DMS 273 (cell line): ENCODE results near the gene CHSY1.

Experiments used
- DNase-seq: peaks from one replicate; lab custom pipeline; 2025; ENCODE audit not compliant: unreplicated experiment; lab: John Stamatoyannopoulos, UW

Gene CHSY1

DNA sequence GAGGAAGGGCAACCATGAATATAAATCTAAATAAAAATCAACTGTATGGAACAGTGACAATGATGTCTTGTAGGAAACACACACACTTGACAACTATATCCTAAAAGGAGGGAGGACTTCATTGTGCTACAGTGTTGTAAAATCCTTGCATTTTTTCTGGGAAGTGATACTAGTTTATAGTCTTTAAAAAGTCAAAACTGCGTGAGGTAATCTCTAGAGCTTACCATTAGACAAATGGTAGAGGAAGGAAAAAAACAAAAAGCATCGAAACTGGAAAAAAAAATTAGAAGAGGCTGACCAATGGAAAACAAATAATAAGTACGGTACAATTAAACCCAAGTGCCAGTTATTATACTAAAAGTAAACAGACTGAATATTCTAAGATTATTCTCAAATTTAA, 38.7 kb downstream of the CHSY1 start:
- DNase-seq = no peak

DNA sequence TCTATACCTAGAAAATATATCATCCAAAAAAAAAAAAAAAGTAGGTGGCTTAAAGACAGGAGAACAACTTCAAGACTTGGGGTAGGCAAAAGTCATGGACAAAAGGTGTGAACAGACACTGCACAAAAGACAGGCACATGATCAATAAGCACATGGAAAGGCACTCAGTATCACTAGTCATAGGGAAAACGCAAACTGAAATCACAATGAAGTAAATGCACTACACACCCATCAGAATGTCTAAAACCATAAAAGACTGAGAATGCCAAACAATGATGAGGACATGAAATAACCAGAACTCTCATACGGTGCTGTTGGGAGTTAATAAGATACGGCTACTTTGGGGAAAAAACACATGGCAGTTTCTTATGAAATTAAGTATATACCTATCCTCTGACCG, 40.0 kb downstream of the CHSY1 start:
- no peak for DNase-seq

DNA sequence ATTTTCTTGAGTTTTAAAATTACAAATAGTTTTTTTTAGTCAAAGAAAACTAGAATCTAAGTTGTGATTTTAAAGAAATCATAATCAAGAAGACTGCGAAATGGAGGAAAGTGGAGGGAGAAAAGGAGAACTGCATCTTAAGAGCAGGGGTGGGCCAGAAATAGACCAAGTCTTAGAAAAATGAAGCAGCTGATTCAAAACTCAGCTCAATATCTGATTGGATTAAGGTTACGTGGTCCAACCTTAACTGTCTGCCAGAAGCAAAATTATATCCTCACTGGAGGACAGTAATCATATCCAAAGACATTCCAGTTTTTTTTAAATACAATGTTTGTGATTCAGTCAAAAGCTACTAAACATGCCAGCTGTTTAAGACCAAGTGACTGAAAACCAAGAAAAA, 41.4 kb downstream of the CHSY1 start:
- no peak for DNase-seq

DNA sequence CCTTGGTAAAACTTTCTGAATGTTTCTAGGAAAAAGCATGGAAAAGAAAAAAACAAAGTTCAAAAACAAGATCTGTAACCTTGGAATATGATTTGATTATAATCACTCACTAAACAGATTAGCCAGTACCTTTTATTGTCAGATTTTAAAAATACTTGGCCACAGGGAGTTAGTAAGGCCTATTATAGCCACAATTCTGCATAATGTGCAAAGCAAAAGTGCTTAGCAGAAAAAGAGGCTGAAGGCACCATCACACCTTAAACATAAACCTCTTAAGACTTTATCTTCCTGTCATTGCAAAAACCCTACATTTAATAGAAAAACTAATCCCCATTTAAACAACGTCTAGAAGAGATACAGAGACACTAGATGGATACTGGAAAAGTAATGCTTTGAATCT, 41.8 kb downstream of the CHSY1 start:
- DNase-seq = no peak

DNA sequence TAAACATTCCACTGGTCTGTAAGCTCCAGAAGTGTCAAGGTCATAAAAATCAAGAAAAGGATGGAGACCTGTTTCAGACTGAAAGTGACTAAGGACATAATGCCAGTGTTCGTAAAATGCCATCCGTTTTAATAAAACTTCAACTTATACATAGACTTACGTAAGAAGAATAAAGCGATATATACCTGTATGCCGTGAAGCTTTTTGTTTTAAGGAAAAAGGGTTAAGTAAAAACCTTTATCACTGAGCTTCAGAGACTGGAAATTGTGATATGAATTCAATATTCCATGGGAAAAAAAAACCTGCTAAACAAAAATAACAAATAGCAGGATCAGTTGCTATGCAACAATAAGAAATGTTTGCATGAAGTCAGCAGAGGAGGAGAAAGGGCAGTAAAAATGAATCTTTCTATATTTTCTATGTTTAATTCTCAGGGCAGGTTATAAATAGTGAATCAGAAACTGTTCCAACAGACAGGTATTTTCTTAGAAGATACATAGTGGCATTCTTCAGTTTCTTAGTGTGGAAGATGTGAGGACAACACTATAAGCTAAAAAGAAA, 42.5 kb downstream of the CHSY1 start:
- DNase-seq = no peak

DNA sequence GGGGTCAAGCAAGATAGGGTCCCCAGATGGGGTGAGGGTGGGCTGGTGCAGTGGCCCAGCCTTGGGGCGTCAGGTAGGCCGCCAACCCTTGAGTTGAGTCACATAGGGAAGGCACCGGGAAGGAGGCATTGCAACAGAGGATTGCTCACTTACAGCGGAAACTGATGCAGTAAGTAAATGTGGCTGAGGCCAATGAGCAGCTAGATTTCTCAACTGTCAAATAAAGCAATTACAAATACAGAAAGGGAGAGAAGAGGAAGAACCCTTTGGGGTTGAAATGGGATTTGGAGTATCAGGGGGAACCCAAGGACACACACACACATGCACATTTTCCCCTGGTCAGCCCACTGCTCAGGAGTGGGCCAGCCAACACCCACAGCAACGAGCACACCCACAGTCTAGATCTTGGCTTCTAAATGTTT, 44.0 kb downstream of the CHSY1 start:
- DNase-seq = no peak

DNA sequence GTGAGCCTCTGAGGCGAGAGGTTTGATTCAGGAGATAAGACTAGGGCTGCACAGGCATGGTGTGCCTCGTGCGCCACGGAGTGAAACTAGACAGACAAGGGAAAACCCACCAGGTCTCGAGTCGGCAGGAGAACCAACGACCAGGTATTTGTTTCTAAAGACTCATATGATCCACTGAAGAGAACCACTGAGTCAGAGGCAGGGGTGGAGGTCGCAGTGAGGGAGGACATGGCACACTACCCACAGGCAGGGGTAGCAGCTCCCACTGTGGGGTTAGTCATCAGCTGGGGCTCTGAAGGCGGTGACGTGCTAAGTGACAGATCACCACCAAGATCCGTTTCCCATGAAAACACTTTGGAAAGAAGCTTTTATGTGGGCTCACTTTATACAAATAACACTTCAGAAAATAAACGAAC, 45.7 kb downstream of the CHSY1 start:
- no peak for DNase-seq

DNA sequence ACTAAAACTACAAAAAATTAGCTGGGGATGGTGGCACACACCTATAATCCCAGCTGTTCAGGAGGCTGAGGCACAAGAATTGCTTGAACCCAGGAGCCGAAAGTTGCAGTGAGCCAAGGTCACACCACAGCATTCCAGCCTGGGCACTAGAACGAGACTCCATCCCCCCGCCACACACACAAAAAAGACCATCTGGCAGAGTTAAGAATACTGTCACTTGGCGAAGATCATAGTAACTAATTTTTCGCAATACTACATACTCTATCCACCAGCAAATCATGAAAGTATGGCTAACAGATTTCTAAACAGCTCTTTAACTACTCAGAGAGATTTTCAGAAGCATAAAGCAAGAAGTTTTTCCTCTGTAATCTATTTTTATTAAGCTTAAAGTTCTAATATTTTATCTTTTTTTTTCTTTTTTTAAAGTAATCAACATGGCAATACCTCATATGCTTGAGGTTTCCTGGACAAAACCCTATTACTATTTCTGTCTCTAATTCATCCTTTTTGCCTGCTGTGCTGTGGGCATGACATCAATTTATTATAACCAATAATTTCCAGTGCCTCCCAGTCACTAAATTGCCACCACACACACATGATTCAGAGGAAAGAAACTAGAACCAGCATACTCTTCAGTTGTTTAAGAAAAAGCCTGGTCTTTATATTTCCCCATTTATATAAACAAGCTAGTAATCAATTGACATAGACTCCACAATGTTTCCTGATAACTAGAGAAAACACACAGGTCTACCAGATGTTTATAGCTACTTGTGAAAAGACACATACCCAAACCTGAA, 46.9 kb downstream of the CHSY1 start:
- no peak for DNase-seq

DNA sequence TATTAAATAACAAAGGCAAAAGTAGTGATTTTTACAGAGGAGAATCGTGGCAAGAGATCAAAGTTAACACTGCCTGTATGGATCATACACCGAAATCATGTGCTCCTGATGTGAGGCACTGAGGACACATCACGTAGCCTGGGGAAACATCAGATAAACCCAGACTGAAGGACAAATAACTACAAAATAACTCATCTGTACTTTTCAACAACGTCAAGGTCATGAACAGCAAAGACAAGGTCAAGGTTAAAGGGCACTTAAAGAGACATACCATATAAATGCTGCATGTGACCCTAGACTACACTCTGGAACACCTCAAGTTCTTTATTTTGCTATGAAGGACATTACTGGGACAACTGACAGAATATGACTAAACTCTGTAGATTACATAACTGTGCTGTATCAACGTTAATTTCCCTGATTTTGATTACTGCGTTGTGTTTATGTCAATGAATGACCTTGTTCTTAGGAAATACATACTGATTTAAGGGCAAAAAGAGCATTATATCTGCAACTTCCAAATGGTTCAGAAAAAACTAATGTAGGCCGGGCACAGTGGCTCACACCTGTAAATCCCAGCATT, 48.1 kb downstream of the CHSY1 start:
- no peak for DNase-seq

DNA sequence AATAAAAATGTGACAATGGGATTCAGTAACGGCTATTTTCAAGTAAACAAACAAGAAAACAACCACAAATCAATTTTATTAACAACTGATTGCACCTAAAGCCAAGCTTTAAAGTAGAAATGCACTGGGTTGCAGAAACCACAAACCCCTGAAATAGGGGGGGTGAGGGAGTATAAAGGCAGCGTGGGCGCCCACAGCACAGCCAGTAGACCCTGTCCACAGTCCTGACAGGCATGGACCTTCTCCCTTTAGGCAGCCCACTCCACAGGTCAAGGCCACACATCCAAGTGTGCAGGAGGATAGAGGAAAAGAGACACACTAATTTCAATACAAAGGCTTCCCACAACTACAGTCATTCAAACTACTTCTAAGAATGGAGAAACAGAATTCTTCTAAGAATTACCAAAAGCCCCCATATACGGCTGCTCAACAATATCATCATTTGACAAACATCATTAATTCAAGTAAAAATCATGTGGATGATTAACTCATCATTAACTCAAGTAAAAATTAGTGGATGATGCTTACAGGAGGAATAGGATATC, 48.7 kb downstream of the CHSY1 start:
- DNase-seq = no peak

DNA sequence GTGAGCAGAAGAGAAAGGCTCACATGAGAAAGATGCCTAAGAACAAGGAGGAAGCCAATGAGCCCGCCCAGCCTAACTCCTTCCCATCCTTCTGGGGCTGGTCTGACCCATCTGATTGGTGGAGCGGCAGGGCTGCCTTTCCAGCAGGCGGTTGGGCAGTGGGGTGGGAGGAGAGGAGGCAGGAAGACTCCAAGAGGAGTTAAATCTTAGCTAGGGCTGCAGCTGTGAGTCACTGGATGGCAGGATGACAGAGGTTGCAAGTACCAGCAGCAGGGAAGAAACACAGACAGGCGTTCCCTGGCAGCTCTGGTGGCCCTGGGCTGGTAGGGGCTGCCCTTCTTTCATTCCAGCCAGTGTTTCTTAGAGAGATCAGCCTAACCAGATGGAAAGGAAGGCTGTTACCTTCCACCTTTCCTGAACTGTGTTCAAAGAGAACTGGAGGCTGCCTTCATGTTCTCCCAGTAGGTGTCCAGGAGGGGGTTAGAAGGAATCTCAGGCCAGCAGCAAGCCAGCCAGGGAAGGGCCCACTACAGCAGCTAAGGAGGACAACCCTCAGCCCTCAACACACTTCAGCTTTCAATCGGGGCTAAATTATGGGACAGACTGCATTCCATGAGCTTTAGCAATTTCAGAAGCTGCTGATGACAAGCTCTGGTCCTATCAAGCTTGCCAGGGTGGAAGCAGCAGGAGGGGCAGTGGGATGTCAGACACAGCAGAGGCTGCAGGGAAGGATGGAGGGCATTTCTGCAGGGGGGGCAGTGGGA, 50.3 kb downstream of the CHSY1 start:
- peak; percentile 60 for DNase-seq

DNA sequence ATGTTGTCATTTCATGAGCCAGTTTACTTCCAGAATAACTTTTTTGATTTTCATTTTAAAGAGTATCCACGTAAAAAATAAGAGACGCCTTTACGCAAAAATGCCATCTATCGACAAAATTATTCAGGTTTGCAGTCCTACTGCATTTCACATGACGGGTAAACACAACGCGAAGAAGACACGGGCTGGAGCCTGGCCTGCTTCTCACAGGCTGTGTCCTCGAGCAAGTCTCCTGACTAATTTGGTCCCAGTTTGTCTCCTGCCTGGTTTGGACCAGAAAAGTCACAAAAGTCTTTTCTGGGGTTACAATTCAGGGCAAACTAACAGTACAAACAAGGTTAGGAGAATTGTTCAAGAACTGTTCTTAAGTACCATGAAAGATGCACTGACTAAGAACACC, 51.7 kb downstream of the CHSY1 start:
- no peak for DNase-seq

DNA sequence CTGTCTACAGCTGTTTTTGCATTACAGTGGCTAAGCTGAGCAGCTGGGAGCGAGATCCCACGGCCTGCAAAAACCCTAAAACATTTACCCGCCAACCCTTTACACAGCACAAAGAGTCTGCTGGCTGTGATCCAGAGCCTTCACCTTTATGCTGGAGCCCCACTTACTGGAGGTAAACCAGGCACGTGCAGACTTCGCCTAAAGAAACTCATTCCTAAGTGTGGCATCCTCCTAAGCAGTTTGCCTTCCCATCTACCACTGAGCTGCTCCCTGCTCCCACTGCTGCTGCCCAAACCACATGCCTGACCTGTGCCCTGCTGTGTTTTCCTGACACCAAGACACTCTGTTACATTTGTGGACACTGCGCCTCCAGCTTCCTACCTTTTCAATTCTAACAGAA, 53.0 kb downstream of the CHSY1 start:
- DNase-seq = no peak

DNA sequence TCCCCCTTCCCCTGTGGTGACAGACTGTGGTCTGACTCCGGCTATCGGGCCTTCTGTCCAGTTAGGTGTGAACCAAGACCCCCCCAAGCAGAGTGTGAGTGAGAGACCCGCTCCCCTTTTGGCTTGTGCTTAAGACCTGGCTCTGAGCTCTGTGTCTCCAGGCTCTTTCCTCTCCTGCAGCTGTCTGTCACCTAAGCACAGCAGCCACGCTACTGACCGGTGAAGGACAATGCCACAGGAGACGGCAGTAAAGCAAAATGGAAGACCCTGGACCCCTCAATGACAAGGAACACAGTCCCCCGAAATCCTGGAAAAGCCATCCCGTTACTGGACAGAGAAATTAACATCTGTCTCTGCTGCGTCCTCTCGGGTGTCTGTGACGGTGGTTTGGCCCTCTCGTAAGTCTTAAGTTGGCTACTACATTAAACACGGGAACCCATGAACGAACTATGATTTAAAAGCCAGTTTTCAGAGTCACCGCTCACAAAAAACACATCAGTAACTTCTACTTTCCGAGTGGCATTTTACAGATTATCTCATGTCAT, 53.7 kb downstream of the CHSY1 start:
- DNase-seq = no peak

DNA sequence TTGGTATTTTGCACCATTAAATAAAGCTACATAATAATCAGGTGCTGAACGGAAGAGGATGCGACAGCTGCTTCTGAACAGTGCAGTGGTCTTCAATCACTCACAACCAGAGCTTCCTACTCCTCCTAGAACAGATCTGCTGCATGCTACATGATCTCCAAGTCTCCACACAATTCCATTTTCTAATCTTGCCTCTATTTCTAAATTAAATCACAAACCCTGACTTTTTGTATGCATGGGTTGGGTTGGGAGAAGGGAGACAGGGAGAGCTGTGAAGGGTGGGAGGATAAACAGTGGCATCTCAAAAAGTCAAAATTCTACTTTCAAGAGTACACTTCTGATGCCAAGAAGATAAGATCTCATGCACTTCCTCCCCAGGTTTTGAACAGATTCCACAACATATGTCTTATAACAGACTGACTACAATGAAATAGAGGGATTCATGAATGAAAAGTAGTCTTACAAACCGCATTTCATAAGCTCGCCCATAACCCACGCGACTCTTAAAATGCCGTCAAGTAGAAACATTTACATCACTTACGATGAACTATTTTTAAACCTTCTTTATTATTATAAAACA, 57.2 kb downstream of the CHSY1 start:
- DNase-seq = peak; percentile 6

DNA sequence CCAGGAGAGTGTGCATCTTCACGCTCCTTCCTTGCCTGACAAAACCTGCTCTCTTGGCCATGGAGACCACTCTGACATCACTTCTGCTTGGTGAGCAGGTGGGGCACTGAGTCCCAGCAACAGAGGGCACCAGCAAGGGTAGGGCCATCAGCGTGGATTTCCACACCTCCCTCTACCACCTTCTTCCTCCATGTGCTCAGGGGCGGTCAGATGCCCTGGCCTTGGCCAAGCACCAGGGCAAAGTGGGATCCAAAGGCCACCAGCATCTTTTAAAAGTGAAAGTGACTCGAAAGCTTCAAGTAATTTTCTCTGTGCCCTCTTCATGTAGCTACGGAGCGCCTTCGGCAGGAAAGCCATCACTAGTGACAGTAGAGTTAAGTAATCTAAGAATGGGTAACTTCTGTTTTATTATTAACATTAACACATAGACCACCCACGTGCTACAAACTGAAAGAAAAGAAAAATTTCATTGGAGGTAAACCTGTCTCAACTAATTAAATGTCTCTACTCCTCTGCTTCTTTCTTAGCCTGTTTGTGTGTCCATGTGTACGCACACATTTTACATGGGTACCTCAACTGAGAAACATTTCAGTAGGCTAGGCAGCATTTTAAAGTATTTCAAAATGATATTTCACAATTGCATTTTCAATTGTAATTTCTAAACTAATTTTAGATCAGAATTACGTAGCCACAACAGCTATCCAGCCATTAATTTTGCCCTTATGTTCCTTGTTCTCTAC, 57.9 kb downstream of the CHSY1 start:
- no peak for DNase-seq

DNA sequence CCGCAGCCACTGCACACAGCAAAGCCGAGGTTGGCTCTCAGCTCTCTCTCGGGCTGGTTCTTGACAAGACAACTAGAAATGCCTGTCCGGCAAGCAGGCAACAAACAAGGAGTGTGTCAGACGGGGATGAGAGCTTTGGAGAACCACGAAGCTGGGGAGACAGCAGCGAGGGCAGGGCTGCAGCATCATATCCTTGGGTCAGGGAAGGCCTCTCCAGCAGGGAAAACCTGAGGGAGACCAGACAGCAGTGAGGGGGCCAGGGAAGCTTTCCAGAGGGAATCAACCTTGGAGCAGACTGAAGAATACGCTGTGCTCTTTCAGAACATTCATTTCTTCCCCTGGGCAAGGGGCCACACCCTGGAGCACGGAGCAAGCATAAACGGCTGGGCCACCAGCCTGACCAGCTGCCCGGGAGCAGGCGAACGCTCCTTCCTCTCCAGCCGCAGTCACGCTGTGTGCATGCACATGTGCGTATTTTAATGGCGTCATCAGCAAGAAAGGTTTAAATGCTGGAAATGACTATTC, 58.7 kb downstream of the CHSY1 start:
- no peak for DNase-seq

DNA sequence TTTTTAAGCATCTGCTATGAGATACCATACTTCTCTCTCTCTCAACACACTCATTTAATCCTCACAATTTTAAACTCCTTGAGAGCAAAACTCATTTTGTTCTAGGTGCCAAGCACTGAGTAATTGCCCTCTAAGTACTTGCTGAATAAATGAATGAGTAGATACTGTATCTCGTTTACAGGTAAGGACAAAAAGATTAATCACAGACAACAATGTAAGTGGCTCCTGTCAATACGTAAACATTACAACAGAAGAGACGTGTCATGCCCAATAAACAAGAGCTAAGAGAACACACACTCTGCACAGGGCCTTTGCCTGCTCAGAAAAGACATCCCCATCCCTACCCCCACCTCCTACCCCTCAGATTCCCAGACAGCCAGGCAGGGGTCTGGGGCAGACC, 59.8 kb downstream of the CHSY1 start:
- no peak for DNase-seq

DNA sequence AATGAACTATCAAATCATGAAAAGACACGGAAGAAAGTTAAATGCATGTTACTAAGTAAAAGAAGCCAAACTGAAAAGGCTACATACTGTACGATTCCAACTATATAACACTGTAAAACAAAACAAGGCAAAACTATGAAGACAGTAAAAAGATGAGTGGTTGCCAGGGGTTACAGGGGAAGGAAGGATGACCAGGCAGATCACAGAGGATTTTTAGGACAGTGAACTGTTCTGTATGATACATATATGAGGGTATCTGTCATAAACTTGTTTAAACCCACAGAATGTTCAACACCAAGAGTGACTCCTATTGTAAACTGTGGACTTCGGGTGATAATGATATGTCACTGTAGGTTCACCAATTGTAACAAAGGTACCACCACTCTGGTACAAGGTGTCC, 60.6 kb downstream of the CHSY1 start:
- DNase-seq = no peak

DNA sequence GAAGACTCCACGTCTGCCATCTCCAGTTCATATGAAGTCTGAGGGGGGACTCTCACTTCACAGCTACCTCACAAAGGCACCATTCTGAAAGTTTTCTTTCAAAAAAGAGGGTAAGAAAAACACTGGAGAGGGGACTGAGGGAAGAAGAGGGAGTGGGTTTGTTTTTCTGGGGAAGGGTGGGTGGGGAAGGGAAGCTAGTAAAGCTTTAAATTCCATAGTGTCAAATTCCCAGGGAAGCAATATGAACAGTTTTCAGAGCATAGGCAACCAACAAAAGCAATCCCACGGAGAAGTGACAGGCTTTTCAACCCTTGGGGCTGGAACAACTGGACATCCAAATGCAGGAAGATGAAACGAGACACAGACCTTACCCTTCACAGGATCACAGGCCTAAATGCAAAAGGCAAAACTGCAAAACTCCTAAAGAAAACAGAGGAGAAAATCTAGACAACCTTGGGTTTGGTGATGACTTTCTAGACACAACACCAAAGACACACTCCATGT, 61.7 kb downstream of the CHSY1 start:
- DNase-seq = no peak
